Uterus (tissue), 4 donors: ENCODE results near the gene AKAP1. TPM values are rescaled to one million over a fixed set of nuclear protein-coding genes. Genes with fewer than 3 reads are reported as not detected.

Experiments used
- DNase-seq, 2 donors: peaks; one replicate each; pipeline ENCODE4 v3.0.0-alpha.2; 2019 to 2020
- H3K27ac ChIP-seq, 2 donors: fragments of 200-600 bp; sonication (generic); 1 replicate in 1 of 2; 2 replicates in 1 of 2; pipeline ENCODE4 v1.5.1; 2016 to 2018
- H3K27me3 ChIP-seq, 2 donors: fragments of 200-600 bp; sonication (generic); one replicate each; pipeline ENCODE4 v1.5.1; 2018 to 2019; ENCODE audit warnings: control low read depth in 1 of 2
- H3K36me3 ChIP-seq, 2 donors: fragments of 200-600 bp; sonication (generic); one replicate each; pipeline ENCODE4 v1.5.1; 2019; ENCODE audit warnings: control low read depth in 1 of 2
- H3K4me1 ChIP-seq, 2 donors: fragments of 200-600 bp; sonication (generic); one replicate each; pipeline ENCODE4 v1.5.1; 2018 to 2019; ENCODE audit warnings: control low read depth in 1 of 2
- H3K4me3 ChIP-seq, 2 donors: fragments of 200-600 bp; sonication (generic); 1 replicate in 1 of 2; 2 replicates in 1 of 2; pipeline ENCODE4 v1.5.1; 2018 to 2019; ENCODE audit warnings: mild to moderate bottlenecking in 1 of 2
- H3K9me3 ChIP-seq, 2 donors: fragments of 200-600 bp; sonication (generic); one replicate each; pipeline ENCODE4 v1.5.1; 2019; ENCODE audit warnings: control low read depth in 1 of 2
- CTCF ChIP-seq, 4 experiments: fragments of 200-600 bp in 2 of 4; fragments of 450-650 bp in 2 of 4; sonication (generic) in 2 of 4; IDR thresholded peaks; one replicate each; pipeline ENCODE4 v1.5.1; 2016 to 2019; ENCODE audit warnings: antibody characterized with exemption in 4 of 4, mild to moderate bottlenecking in 2 of 4, moderate library complexity in 1 of 4
- POLR2A ChIP-seq, 2 donors: fragments of 450-650 bp; IDR thresholded peaks; one replicate each; pipeline ENCODE4 v1.6.1; 2016; ENCODE audit warnings: antibody characterized with exemption in 2 of 2, mild to moderate bottlenecking in 1 of 2, moderate library complexity in 1 of 2
- intact Hi-C: fragments of 100-400 bp; cut with DNase I; formaldehyde crosslinking; loops from one replicate; pipeline ENCODE4 v1.15.1; 2023; ENCODE audit warnings: low total_unique reads
- total RNA-seq, 4 donors: library from RNA; depleted of rRNA in 3 of 4; stranded (reverse); fragments of >200 nt in 3 of 4; gene quantifications; one replicate each; pipeline versions ENCODE4 v1.1.0 to v1.2.4, GENCODE V29; 2014 to 2023
- donor health status: DM: yes; HTN: yes; CAD: no.

The AKAP1 gene
- total RNA-seq, 4 donors from 2014 or later, result 7.1 to 264 (median 37.4) TPM

- intact Hi-C loops, result no loop called here
- no peaks in the 10 kb centered on the region for H3K27me3 ChIP-seq
- H3K4me1 ChIP-seq, result no peaks in the 10 kb centered on the region
- no peak for DNase-seq
- TF ChIP-seq POLR2A (IDR thresholded peaks at IDR 0.05) (no peak), CTCF (IDR thresholded peaks at IDR 0.05) (no peak)
- H3K9me3 ChIP-seq, result no peaks in the 10 kb centered on the region
- no peaks in the 10 kb centered on the region for H3K36me3 ChIP-seq
- no peak overlapping the region for H3K4me3 ChIP-seq
- H3K27ac ChIP-seq, result no peak overlapping the region
These were observed 68.0 kb downstream of the AKAP1 start for GRCh38 chr17:57152967-57153528.

GRCh38 chr17:57154921-57155320 is 69.9 kb downstream of the AKAP1 start:
- intact Hi-C loops, result no loop called here
- TF ChIP-seq CTCF (IDR thresholded peaks at IDR 0.05) (no peak), POLR2A (IDR thresholded peaks at IDR 0.05) (no peak)
- no peak for DNase-seq

GRCh38 chr17:57158325-57158724 is 73.3 kb downstream of the AKAP1 start:
- intact Hi-C loops, result no loop called here
- Histone ChIP-seq H3K27ac (no peak overlapping the region), H3K36me3 (no peaks in the 10 kb centered on the region), H3K4me3 (no peak overlapping the region), H3K27me3 (no peaks in the 10 kb centered on the region), H3K4me1 (no peaks in the 10 kb centered on the region), H3K9me3 (no peaks in the 10 kb centered on the region)
- no peak for DNase-seq
- no peak for TF ChIP-seq CTCF (IDR thresholded peaks at IDR 0.05)

More at GRCh38 chr17:57154921-57155320, 69.9 kb downstream of the AKAP1 start:
- Histone ChIP-seq H3K9me3 (no peaks in the 10 kb centered on the region), H3K4me3 (no peak overlapping the region), H3K27me3 (no peaks in the 10 kb centered on the region), H3K4me1 (no peaks in the 10 kb centered on the region), H3K36me3 (no peaks in the 10 kb centered on the region), H3K27ac (no peak overlapping the region)

GRCh38 chr17:57158795-57159194 is 73.7 kb downstream of the AKAP1 start:
- Histone ChIP-seq H3K36me3 (no peaks in the 10 kb centered on the region), H3K4me1 (no peaks in the 10 kb centered on the region), H3K4me3 (no peak overlapping the region), H3K27ac (no peak overlapping the region), H3K27me3 (no peaks in the 10 kb centered on the region), H3K9me3 (no peaks in the 10 kb centered on the region)
- intact Hi-C loops, result no loop called here
- DNase-seq, result no peak
- TF ChIP-seq CTCF (IDR thresholded peaks at IDR 0.05) (no peak), POLR2A (IDR thresholded peaks at IDR 0.05) (no peak)

GRCh38 chr17:57160624-57161023 is 75.6 kb downstream of the AKAP1 start:
- Histone ChIP-seq H3K4me1 (no peaks in the 10 kb centered on the region), H3K9me3 (no peaks in the 10 kb centered on the region), H3K4me3 (no peak overlapping the region), H3K36me3 (no peaks in the 10 kb centered on the region), H3K27me3 (no peaks in the 10 kb centered on the region), H3K27ac (no peak overlapping the region)
- intact Hi-C loops, result no loop called here
- TF ChIP-seq CTCF (IDR thresholded peaks at IDR 0.05) (no peak), POLR2A (IDR thresholded peaks at IDR 0.05) (no peak)
- no peak for DNase-seq
